Measurements from ENCODE around the gene RAB19. TPM values are rescaled to one million over a fixed set of nuclear protein-coding genes. Genes with fewer than 3 reads are reported as not detected.

The RAB19 gene
- total and polyA plus RNA-seq, 4 donors = 0.17 to 0.84 TPM; not detected in 2

DNA sequence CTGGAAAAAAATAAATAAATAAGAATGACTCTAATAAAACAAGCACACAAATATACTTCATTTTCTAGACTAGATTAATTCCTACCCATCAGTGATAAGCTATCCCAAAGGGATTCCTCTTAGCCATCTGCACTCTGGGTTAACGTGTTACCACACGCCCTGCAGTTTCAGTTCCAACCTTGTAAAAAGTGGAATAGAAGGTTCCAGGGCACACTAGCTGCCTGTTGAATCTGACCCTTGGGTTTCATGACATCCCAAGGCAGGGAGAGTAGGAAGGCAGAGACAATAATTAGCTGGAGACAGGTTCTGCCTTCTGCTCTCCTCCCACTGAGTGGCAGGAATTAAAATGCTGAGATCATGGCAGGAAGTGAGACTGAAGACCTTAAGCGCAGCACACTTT is 39.0 kb upstream of the RAB19 start:
- WGBS = 82% methylated on average over 3 of the region's 3 CpGs
- Histone ChIP-seq H3K4me1 (ENCODE audit: control insufficient read depth in 4 of 4, insufficient read depth in 4 of 4, low read length in 3 of 4) (no peaks in the 10 kb centered on the region), H3K27me3 (ENCODE audit: control insufficient read depth in 4 of 4, insufficient read depth in 4 of 4, low read length in 3 of 4) (no peaks in the 10 kb centered on the region), H3K9me3 (ENCODE audit: control insufficient read depth in 4 of 4, low read length in 3 of 4) (no peaks in the 10 kb centered on the region), H3K36me3 (ENCODE audit: control insufficient read depth in 4 of 4, insufficient read depth in 3 of 4, low read depth in 1 of 4, low read length in 3 of 4) (peaks cover 0 to 9% (median 6%) of the 10 kb centered on the region in 4 donors), H3K9ac (ENCODE audit: low read depth in 1 of 2, low read length in 2 of 2) (no peak overlapping the region), H3K27ac (ENCODE audit: low read depth in 1 of 2, low read length in 2 of 2) (no peak overlapping the region), H3K4me3 (ENCODE audit: low read depth in 1 of 3, low read length in 3 of 3) (no peak overlapping the region)
- no peak for DNase-seq (ENCODE audit: low spot score)
- TF ChIP-seq HNF4G (IDR thresholded peaks at IDR 0.05) (no peak), ZBTB33 (IDR thresholded peaks at IDR 0.05) (no peak), HNF4A (conservative IDR thresholded peaks at IDR 0.05) (no peak), MAX (IDR thresholded peaks at IDR 0.05) (no peak)

- Histone ChIP-seq H3K4me1 (ENCODE audit: control insufficient read depth in 4 of 4, insufficient read depth in 4 of 4, low read length in 3 of 4) (no peaks in the 10 kb centered on the region), H3K27me3 (ENCODE audit: control insufficient read depth in 4 of 4, insufficient read depth in 4 of 4, low read length in 3 of 4) (no peaks in the 10 kb centered on the region), H3K4me3 (ENCODE audit: low read depth in 1 of 3, low read length in 3 of 3) (no peak overlapping the region), H3K9ac (ENCODE audit: low read depth in 1 of 2, low read length in 2 of 2) (no peak overlapping the region), H3K9me3 (ENCODE audit: control insufficient read depth in 4 of 4, low read length in 3 of 4) (no peaks in the 10 kb centered on the region), H3K36me3 (ENCODE audit: control insufficient read depth in 4 of 4, insufficient read depth in 3 of 4, low read depth in 1 of 4, low read length in 3 of 4) (peaks cover 0 to 9% (median 4%) of the 10 kb centered on the region in 4 donors), H3K27ac (ENCODE audit: low read depth in 1 of 2, low read length in 2 of 2) (no peak overlapping the region)
- WGBS = 90% methylated on average over 9 of the region's 9 CpGs
- TF ChIP-seq ZBTB33 (IDR thresholded peaks at IDR 0.05) (no peak), RAD21 (IDR thresholded peaks at IDR 0.05) (no peak), REST (IDR thresholded peaks at IDR 0.05) (no peak), NR2F2 (IDR thresholded peaks at IDR 0.05) (no peak), FOXA2 (IDR thresholded peaks at IDR 0.05) (no peak), GABPA (IDR thresholded peaks at IDR 0.05 in 1 of 2, conservative IDR thresholded peaks at IDR 0.05 in 1 of 2) (no peak), TAF1 (conservative IDR thresholded peaks at IDR 0.05) (no peak), MAX (IDR thresholded peaks at IDR 0.05) (no peak), EGR1 (IDR thresholded peaks at IDR 0.05; ENCODE audit: low read depth in 2 of 2) (no peak), JUND (IDR thresholded peaks at IDR 0.05) (no peak), SP1 (IDR thresholded peaks at IDR 0.05) (no peak), HNF4A (conservative IDR thresholded peaks at IDR 0.05) (no peak), YY1 (IDR thresholded peaks at IDR 0.05) (no peak)
- TF ChIP-seq, protein P1, sequence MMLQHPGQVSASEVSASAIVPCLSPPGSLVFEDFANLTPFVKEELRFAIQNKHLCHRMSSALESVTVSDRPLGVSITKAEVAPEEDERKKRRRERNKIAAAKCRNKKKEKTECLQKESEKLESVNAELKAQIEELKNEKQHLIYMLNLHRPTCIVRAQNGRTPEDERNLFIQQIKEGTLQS (IDR thresholded peaks at IDR 0.05) = no peak
- DNase-seq (ENCODE audit: low spot score) = no peak
Measured at GRCh38 chr7:140367528-140367927, 36.3 kb upstream of the RAB19 start.

Measured in liver (tissue), 9 donors.